ENCODE measurements around the gene PARVA. TPM values are rescaled to one million over a fixed set of nuclear protein-coding genes. Genes with fewer than 3 reads are reported as not detected.

Gene PARVA
- total RNA-seq, 1 experiment from 2014 or later: 10.4 TPM

- ChIA-PET CTCF (no interaction called here), POLR2A (no interaction called here)
- Mint-ChIP-seq H3K9me3 (peaks cover 44% of the 10 kb centered on the region), H3K4me1 (no peaks in the 10 kb centered on the region), H3K27me3 (ENCODE audit: low read depth) (no peaks in the 10 kb centered on the region; the same call in 1 of the 2 replicates), H3K36me3 (peaks cover 38% of the 10 kb centered on the region), H3K27ac (no peak overlapping the region), H3K4me3 (no peak overlapping the region)
- DNase-seq (ENCODE audit: low spot score): no peak
- ATAC-seq: no peak
- no peak for TF ChIP-seq RORB (CRISPR knock-in tag; IDR thresholded peaks at IDR 0.05)
- TF ChIP-seq ZNF232 (CRISPR knock-in tag; IDR thresholded peaks at IDR 0.05): no peak
- TF ChIP-seq PRDM15 (CRISPR knock-in tag; IDR thresholded peaks at IDR 0.05): no peak
- TF ChIP-seq ZMAT4 (CRISPR knock-in tag; IDR thresholded peaks at IDR 0.05): no peak
- TF ChIP-seq PRRX2 (CRISPR knock-in tag; IDR thresholded peaks at IDR 0.05): no peak
- TF ChIP-seq ELF4 (CRISPR knock-in tag; IDR thresholded peaks at IDR 0.05; ENCODE audit: low read depth): no peak
- TF ChIP-seq ZBTB43 (CRISPR knock-in tag; IDR thresholded peaks at IDR 0.05): no peak
Observed at GRCh38 chr11:12394601-12395000, 17.2 kb downstream of the PARVA start.

- ChIA-PET POLR2A (no interaction called here), CTCF (no interaction called here)
- DNase-seq (ENCODE audit: low spot score) (no peak), ATAC-seq (no peak)
- Mint-ChIP-seq H3K36me3 (peaks cover 38% of the 10 kb centered on the region), H3K27me3 (ENCODE audit: low read depth) (no peaks in the 10 kb centered on the region; the same call in 1 of the 2 replicates), H3K4me3 (no peak overlapping the region), H3K27ac (no peak overlapping the region), H3K4me1 (no peaks in the 10 kb centered on the region), H3K9me3 (peaks cover 44% of the 10 kb centered on the region)
- TF ChIP-seq ZNF281 (CRISPR knock-in tag; IDR thresholded peaks at IDR 0.05) (no peak), ZNF232 (CRISPR knock-in tag; IDR thresholded peaks at IDR 0.05) (no peak), ARID4B (CRISPR knock-in tag; IDR thresholded peaks at IDR 0.05; ENCODE audit: borderline replicate concordance) (no peak), TEAD4 (CRISPR knock-in tag; IDR thresholded peaks at IDR 0.05) (no peak), ATF2 (CRISPR knock-in tag; IDR thresholded peaks at IDR 0.05; ENCODE audit: borderline replicate concordance, low read depth) (no peak), PREB (CRISPR knock-in tag; IDR thresholded peaks at IDR 0.05; ENCODE audit: borderline replicate concordance) (no peak), ZNF121 (CRISPR knock-in tag; IDR thresholded peaks at IDR 0.05) (no peak), MAX (CRISPR knock-in tag; IDR thresholded peaks at IDR 0.05) (no peak), TCF7 (CRISPR knock-in tag; IDR thresholded peaks at IDR 0.05; ENCODE audit: low read depth) (no peak), ELF4 (CRISPR knock-in tag; IDR thresholded peaks at IDR 0.05; ENCODE audit: low read depth) (no peak), ZBTB21 (CRISPR knock-in tag; IDR thresholded peaks at IDR 0.05; ENCODE audit: borderline replicate concordance) (no peak), CREM (CRISPR knock-in tag; IDR thresholded peaks at IDR 0.05) (no peak), ATF3 (CRISPR knock-in tag; conservative IDR thresholded peaks at IDR 0.05) (no peak)
Observed at GRCh38 chr11:12395333-12395732, 18.0 kb downstream of the PARVA start.

Data from WTC11 (cell line).